Skeletal muscle satellite cell (primary cell): ENCODE data around the gene FAM3A.
"Not testable (repeated sequence)": the region's sequence is repeated elsewhere in the genome, so short reads cannot be mapped to it uniquely, and the experiment has no call there.

Source experiments
- H3K27me3 ChIP-seq: 2 replicates; pipeline ENCODE4 v1.7.0; 2013; ENCODE audit warnings: low read length; ENCODE audit not compliant: control insufficient read depth, insufficient read depth
- H3K36me3 ChIP-seq: 2 replicates; pipeline ENCODE4 v1.7.0; 2013; ENCODE audit warnings: mild to moderate bottlenecking, control low read depth, low read length; ENCODE audit not compliant: insufficient read depth
- H3K4me1 ChIP-seq: 2 replicates; pipeline ENCODE4 v1.7.0; 2013; ENCODE audit warnings: low read length; ENCODE audit not compliant: control insufficient read depth, insufficient read depth
- H3K4me2 ChIP-seq: 2 replicates; pipeline ENCODE4 v1.7.0; 2013; ENCODE audit warnings: mild to moderate bottlenecking, low read length
- H3K4me3 ChIP-seq: 2 replicates; pipeline ENCODE4 v1.7.0; 2013; ENCODE audit warnings: low read length
- H3K9ac ChIP-seq: 2 replicates; pipeline ENCODE4 v1.7.0; 2013; ENCODE audit warnings: mild to moderate bottlenecking, low read depth, low read length, moderate library complexity
- H3K9me3 ChIP-seq: replicated peaks from 2 replicates; pipeline ENCODE4 v1.7.0; 2013; ENCODE audit warnings: mild to moderate bottlenecking, control low read depth, low read length

FAM3A gene

DNA sequence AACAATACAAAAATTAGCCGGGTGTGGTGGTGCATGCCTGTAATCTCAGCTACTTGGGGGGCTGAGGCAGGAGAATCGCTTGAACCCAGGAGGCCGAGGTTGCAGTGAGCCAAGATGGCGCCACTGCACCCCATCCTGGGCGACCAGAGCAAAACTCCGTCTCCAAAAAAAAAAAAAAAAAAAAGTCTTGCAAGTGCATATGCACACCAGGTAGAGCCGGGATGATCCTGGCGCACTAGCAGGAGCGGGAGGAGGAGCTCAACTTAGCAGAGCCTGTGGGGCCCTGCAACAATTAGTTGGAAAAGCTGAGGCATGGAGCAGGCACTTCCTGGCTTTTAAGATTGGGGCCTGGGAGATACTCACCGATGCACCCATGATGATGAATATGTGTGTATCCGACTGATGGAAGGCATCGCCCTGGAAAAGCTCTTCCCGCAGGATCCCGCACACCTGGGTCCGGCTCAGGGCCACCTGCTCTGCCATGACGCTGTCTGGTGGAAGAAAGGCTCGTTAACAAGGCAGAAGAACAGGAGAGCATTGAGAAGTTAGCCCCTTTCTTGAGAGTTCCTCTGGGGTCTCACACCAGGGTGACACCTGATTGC is 29.7 kb upstream of the FAM3A start:
- H3K36me3 ChIP-seq: peaks cover 21% of the 10 kb centered on the region
- H3K4me3 ChIP-seq: peak overlapping the region; percentile 77
- no peaks in the 10 kb centered on the region for H3K27me3 ChIP-seq
- peak overlapping the region; percentile 78 for H3K4me2 ChIP-seq
- no peaks in the 10 kb centered on the region for H3K9me3 ChIP-seq
- H3K4me1 ChIP-seq: peaks cover 39% of the 10 kb centered on the region
- H3K9ac ChIP-seq: peak overlapping the region; percentile 93

DNA sequence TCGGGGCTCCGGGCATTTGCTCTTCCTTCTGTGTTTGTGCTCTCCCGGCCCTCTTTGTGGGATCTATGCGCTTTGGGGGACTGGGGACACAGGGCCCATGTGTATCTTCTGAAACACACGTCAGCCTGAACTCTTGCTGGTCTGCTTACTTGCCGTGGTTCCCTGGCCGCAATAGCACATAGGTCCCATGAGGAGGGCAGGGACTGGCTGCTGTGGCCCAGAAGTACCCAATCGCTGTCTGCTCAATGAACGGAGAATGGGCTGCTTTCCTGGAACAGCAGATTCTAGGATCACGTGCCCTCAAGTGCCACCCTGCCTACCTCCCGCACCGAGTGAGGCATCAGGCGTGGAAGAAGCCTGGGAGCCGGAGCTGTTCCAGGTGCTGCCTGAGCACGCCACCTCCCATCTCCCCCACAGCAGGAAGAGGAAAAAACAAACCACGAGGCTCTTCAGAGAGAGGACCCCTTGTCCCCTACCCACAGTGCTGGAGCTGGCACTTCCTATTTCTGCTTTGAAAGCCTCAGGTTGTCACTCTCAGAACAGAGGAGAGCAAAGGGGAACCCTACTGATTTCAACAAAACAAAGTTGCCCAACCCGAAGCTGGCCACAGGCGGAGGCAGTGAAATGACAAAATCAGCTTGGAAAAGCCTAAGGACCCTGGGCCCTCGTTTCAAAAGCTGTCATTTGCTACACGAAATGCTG is 26.8 kb upstream of the FAM3A start:
- peak overlapping the region; percentile 78 for H3K9ac ChIP-seq
- H3K9me3 ChIP-seq: no peaks in the 10 kb centered on the region
- H3K4me2 ChIP-seq: peak overlapping the region; percentile 48
- H3K27me3 ChIP-seq: no peaks in the 10 kb centered on the region
- peak overlapping the region; percentile 36 for H3K4me3 ChIP-seq
- peaks cover 37% of the 10 kb centered on the region for H3K4me1 ChIP-seq
- H3K36me3 ChIP-seq: peaks cover 29% of the 10 kb centered on the region

DNA sequence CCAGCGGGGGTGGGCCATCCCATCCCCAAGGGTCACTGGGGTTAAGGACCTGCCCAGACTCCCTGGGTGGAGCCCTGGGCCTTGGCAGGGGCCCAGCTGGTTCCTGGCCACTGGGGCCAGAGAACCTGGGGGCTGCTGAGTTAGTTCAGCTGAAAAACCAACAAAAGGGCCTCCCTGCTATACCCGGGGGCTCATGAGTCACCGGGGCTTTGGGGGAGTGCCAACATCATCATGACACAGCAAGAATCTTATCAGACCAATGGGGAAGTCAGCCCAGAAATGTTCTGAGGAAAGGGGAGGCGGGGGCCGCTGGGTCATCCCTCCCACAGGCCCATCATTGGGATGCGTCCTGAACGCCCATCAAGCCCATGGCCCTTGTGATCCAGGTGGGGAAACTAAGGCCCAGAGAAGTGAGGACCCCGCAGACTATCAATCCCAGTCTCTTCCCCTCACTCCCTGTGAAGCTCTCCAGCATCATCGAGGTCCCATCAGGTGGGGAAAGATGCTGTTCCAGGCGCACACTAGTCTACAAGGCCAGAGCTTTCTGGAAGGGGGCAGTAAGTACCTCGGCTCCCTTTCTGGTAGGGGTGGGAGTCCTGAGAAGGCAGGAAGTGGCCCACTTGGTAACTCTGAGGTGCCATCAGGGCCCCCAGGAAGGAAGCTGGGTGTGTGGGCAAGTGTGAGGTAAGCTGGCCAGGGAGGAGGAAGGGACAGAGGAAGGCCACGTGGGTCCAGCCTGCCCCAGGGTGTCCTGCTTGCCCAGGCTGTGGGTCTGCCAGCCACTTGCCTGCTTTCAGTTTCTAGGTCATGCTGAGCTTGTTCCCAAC is 26.1 kb upstream of the FAM3A start:
- H3K9ac ChIP-seq: peak overlapping the region; percentile 78
- peak overlapping the region; percentile 36 for H3K4me3 ChIP-seq
- no peaks in the 10 kb centered on the region for H3K27me3 ChIP-seq
- H3K36me3 ChIP-seq: peaks cover 29% of the 10 kb centered on the region
- H3K4me2 ChIP-seq: peak overlapping the region; percentile 54
- no peaks in the 10 kb centered on the region for H3K9me3 ChIP-seq
- H3K4me1 ChIP-seq: peaks cover 37% of the 10 kb centered on the region

DNA sequence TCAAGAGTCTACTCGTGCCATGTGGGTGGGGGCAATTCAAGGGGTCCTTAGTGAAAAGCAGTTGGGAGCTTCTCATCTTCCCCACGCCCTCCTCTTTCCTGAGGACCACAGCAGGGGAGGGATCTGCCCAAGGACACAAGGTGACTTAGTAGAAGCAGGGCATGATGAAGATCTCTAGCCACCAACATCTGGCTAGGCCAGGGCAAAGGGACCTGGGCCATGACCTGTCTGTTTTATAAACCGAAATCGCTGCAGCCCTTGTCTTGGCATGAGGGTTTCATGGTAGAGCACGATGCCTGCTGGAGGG is 25.5 kb upstream of the FAM3A start:
- Histone ChIP-seq H3K9ac (peak overlapping the region; percentile 78), H3K9me3 (no peaks in the 10 kb centered on the region), H3K4me1 (peaks cover 37% of the 10 kb centered on the region), H3K4me2 (peak overlapping the region; percentile 54), H3K36me3 (peaks cover 29% of the 10 kb centered on the region), H3K27me3 (no peaks in the 10 kb centered on the region), H3K4me3 (peak overlapping the region; percentile 27)

DNA sequence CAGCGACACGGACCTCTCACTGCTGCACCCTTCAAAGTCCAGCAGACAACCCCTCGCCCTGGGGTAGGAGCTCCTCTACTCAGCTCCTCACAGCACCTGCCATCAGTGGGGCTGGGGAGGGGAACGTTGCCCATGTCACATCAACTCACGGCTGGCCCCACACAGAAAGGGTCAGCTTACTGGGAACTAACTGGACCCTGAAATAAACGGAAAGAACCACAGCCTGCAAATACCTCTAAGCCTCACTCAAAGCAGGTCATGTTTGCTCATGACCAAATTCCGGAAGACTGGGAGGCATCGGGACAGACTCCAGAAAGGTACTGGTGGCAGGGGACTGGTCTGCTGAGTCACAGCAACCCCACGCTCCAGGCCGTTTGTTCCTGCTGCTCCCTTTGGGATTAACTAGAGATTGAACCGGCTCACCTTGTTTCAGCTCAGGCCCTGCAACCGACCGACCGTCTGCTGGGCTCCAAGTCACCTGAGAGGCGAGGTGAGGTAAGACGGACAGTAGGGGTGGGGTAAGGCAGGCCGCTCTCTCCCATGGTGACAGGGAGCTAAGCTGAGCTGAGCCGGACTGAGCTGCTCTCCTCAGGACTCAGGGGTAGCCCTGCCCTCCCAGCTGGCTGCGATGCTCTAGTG is 25.0 kb upstream of the FAM3A start:
- peak overlapping the region; percentile 78 for H3K9ac ChIP-seq
- no peaks in the 10 kb centered on the region for H3K9me3 ChIP-seq
- H3K4me3 ChIP-seq: peak overlapping the region; percentile 27
- peak overlapping the region; percentile 54 for H3K4me2 ChIP-seq
- peaks cover 37% of the 10 kb centered on the region for H3K4me1 ChIP-seq
- H3K27me3 ChIP-seq: no peaks in the 10 kb centered on the region
- H3K36me3 ChIP-seq: peaks cover 29% of the 10 kb centered on the region

DNA sequence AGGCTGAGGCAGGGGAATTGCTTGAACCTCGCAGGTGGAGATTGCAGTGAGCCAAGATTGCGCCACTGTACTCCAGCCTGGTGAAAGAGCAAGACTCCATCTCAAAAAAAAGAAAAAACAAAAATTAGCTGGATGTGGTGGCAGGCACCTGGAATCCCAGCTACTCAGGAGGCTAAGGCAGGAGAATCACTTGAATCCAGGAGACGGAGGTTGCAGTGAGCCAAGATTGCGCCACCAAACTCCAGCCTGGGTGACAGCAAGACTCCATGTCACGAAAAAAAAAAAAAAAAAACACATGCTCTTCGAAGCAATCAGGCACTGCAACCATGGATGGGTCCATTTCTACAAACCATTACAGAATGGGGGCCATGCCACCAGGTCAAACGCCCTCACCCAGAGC is 24.3 kb upstream of the FAM3A start:
- Histone ChIP-seq H3K36me3 (peaks cover 29% of the 10 kb centered on the region), H3K4me1 (peaks cover 37% of the 10 kb centered on the region)
- H3K4me2 ChIP-seq, H3K9me3 ChIP-seq, H3K9ac ChIP-seq, H3K4me3 ChIP-seq, H3K27me3 ChIP-seq: not testable (repeated sequence)

DNA sequence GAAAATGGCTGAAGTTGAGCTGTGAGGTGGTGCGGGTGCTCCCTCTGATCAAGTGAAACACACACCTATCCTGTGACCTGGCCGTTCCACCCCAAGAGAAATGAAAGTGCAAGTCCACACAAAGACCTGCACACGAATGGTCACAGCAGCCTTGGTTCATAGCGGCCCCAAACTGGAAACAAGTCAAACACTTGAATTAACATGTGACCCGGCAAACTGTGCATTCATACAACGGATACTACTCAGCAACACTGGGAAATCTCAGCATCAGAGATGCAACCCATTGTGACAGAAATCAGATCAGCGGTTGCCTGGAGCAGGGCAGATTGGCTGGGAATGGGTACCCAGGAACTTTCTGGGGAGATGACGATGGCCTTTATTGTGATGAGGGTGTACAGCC is 23.0 kb upstream of the FAM3A start:
- Histone ChIP-seq H3K9me3 (no peaks in the 10 kb centered on the region), H3K4me3 (no peak overlapping the region), H3K27me3 (no peaks in the 10 kb centered on the region), H3K4me1 (peaks cover 34% of the 10 kb centered on the region), H3K36me3 (peaks cover 29% of the 10 kb centered on the region), H3K9ac (no peak overlapping the region), H3K4me2 (no peak overlapping the region)

DNA sequence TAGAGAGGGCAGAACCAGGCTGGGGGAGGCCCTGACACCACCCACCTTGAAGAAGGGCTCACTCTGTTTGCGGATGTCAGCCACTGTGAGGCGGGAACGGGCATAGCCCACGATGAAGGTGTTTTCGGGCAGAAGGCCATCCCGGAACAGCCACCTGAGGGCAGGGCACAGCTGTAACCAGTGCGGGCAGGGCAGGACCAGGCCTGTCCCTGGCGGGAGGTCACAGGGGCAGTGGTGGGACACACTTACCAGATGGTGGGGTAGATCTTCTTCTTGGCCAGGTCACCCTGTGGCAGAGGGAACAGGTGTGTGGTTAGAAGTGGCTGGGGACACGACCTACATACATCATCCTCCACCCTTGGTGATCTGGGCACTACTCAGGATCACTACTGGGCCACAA is 19.9 kb upstream of the FAM3A start:
- peaks cover 8% of the 10 kb centered on the region for H3K4me1 ChIP-seq
- no peak overlapping the region for H3K9ac ChIP-seq
- H3K27me3 ChIP-seq: no peaks in the 10 kb centered on the region
- no peak overlapping the region for H3K4me3 ChIP-seq
- H3K9me3 ChIP-seq: no peaks in the 10 kb centered on the region
- H3K4me2 ChIP-seq: no peak overlapping the region
- H3K36me3 ChIP-seq: peaks cover 42% of the 10 kb centered on the region

DNA sequence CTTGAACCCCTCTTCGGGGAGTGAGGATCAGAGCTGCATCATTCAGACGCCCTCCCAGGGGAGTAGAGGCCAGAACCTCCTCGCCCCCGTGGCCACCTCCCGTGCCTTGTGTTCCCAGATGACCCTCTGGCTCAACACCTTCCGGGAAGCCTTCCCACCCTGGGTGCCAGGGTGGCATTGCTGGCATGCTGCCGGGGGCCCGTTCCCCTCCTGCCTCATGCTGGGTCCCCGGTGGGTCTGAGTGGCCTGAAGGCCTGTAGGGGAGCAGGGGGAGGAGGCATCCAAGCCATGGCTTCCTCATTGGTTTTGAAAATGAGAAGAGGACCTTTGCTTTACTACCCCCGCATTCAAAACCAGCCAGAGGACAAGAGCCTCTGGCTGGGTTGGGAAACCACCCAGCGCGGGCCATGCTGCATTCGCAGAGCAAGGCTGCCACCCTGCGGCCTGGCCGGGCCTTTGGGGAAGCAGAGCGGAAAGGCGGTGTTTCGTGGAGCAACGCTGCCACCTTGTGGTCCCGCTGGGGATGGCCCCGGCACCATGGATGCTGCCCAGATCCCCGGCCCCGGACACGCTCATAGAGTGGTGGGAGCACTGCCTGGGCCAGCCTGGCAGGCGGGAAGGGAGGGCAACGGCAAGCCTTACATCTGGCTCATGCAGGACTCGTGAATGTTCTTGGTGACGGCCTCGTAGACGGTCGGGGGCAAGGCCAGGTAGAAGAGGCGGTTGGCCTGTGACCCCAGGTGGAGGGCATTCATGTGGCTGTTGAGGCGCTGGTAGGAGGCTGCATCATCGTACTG is 18.7 kb upstream of the FAM3A start:
- Histone ChIP-seq H3K4me1 (peaks cover 5% of the 10 kb centered on the region), H3K4me2 (no peak overlapping the region), H3K9ac (no peak overlapping the region)

DNA sequence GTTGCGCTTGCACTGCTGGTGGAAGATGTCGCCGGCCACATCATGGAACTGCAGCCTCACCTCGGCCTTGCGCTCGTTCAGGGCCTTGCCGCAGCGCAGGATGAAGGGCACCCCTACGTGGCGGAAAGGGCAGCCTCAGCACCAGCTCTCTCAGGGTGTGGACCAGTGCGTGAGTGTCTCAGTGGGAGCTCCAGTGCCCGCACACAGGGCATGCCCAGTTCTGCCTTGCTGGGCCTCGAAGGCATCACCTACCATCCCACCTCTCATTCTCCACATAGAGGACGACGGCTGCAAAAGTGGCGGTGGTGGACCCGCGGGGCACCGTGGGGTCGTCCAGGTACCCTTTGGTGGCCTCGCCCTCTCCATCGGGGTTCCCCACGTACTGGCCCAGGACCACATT is 16.7 kb upstream of the FAM3A start:
- Histone ChIP-seq H3K36me3 (peaks cover 35% of the 10 kb centered on the region), H3K4me3 (no peak overlapping the region), H3K4me1 (peaks cover 10% of the 10 kb centered on the region), H3K4me2 (no peak overlapping the region), H3K9ac (no peak overlapping the region), H3K9me3 (no peaks in the 10 kb centered on the region), H3K27me3 (no peaks in the 10 kb centered on the region)

More for the DNA sequence above, 18.7 kb upstream of the FAM3A start:
- Histone ChIP-seq H3K27me3 (no peaks in the 10 kb centered on the region), H3K4me3 (no peak overlapping the region), H3K9me3 (no peaks in the 10 kb centered on the region), H3K36me3 (peaks cover 40% of the 10 kb centered on the region)

DNA sequence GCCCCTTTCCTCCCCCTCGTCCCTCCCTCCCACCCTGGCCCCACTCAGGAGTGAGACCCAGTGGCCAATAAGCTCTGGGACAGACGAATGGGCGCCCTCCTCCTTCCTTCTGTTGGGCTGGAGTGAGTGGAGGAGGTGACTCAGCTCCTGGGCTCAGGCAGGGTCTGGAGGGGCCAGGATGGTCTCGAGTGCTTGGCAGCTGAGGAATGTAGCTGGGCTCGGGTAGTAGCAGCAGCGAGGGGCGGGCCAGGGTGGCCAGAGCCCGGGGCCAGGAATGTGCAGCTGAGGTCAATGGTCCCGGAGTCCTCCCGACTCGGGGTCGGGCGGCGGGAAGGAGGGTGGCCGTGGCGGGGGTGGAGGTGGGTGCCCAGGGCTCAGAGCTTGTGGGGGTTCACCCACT is 15.6 kb upstream of the FAM3A start:
- Histone ChIP-seq H3K27me3 (no peaks in the 10 kb centered on the region), H3K9ac (no peak overlapping the region), H3K4me1 (peaks cover 19% of the 10 kb centered on the region), H3K4me3 (no peak overlapping the region), H3K4me2 (no peak overlapping the region), H3K36me3 (peaks cover 35% of the 10 kb centered on the region), H3K9me3 (no peaks in the 10 kb centered on the region)
